GM12875 (cell line): Measurements from ENCODE around the gene SETD7.

ENCODE experiments used
- H3K4me3 ChIP-seq: one replicate; pipeline ENCODE4 v1.5.1; 2011; ENCODE audit warnings: low read depth, low read length, control low read depth
- CTCF ChIP-seq: IDR thresholded peaks from 2 replicates; pipeline ENCODE4 v1.5.1; 2011; ENCODE audit warnings: low read depth, mild to moderate bottlenecking, control low read depth, inconsistent platforms, low read length, moderate library complexity, borderline replicate concordance; ENCODE audit not compliant: insufficient read depth

Gene SETD7

GRCh38 chr4:139509727-139510410 is 46.1 kb downstream of the SETD7 start:
- no peak overlapping the region for H3K4me3 ChIP-seq
- peak; percentile 17; the same call in 1 of the 2 replicates for TF ChIP-seq CTCF

- TF ChIP-seq CTCF = no peak
- H3K4me3 ChIP-seq = no peak overlapping the region
Measured at GRCh38 chr4:139508581-139509237, 47.3 kb downstream of the SETD7 start.

- no peak for TF ChIP-seq CTCF
- H3K4me3 ChIP-seq = no peak overlapping the region
Measured at GRCh38 chr4:139506774-139507173, 49.2 kb downstream of the SETD7 start.

- no peak for TF ChIP-seq CTCF
- H3K4me3 ChIP-seq = no peak overlapping the region
Measured at GRCh38 chr4:139503622-139504166, 52.3 kb downstream of the SETD7 start.

GRCh38 chr4:139501927-139502899 is 53.8 kb downstream of the SETD7 start:
- H3K4me3 ChIP-seq = no peak overlapping the region
- no peak for TF ChIP-seq CTCF

- TF ChIP-seq CTCF = no peak
- H3K4me3 ChIP-seq = no peak overlapping the region
Measured at GRCh38 chr4:139501527-139501926, 54.5 kb downstream of the SETD7 start.
